BLaER1 treated with 17β-estradiol and CSF1 and Interleukin-3, amounts not matched to agents 10 nM and 100 nM (cell line): ENCODE results near the gene TSHZ3.
A peak's percentile ranks its signal among the peaks of the same experiment; 100 is the strongest.

Experiments
- H3K27ac ChIP-seq, 11 experiments: shearing (Covaris generic); formaldehyde crosslinking; 2 replicates each; pipeline ENCODE4 v1.8.1; 2022
- H3K27me3 ChIP-seq, 11 experiments: shearing (Covaris generic); formaldehyde crosslinking; 2 replicates each; pipeline ENCODE4 v1.8.1; 2022
- H3K36me3 ChIP-seq, 11 experiments: shearing (Covaris generic); formaldehyde crosslinking; 2 replicates each; pipeline ENCODE4 v1.8.1; 2022
- H3K4me1 ChIP-seq, 10 experiments: shearing (Covaris generic); formaldehyde crosslinking; 2 replicates each; pipeline ENCODE4 v1.8.1; 2022
- H3K4me2 ChIP-seq, 11 experiments: shearing (Covaris generic); formaldehyde crosslinking; 2 replicates each; pipeline ENCODE4 v1.8.1; 2022
- H3K4me3 ChIP-seq, 10 experiments: shearing (Covaris generic); formaldehyde crosslinking; 2 replicates each; pipeline ENCODE4 v1.8.1; 2022
- H3K9ac ChIP-seq, 11 experiments: shearing (Covaris generic); formaldehyde crosslinking; 2 replicates each; pipeline ENCODE4 v1.8.1; 2022
- H3K9me3 ChIP-seq, 11 experiments: shearing (Covaris generic); formaldehyde crosslinking; replicated peaks in 1 of 11; 2 replicates each; pipeline ENCODE4 v1.8.1; 2022
- H4K20me1 ChIP-seq, 11 experiments: shearing (Covaris generic); formaldehyde crosslinking; 2 replicates each; pipeline ENCODE4 v1.8.1; 2022
- Cebpa-rat ChIP-seq, 11 experiments: shearing (Covaris generic); IDR thresholded peaks; 2 replicates each; pipeline ENCODE4 v1.8.1; 2022

TSHZ3 gene

DNA sequence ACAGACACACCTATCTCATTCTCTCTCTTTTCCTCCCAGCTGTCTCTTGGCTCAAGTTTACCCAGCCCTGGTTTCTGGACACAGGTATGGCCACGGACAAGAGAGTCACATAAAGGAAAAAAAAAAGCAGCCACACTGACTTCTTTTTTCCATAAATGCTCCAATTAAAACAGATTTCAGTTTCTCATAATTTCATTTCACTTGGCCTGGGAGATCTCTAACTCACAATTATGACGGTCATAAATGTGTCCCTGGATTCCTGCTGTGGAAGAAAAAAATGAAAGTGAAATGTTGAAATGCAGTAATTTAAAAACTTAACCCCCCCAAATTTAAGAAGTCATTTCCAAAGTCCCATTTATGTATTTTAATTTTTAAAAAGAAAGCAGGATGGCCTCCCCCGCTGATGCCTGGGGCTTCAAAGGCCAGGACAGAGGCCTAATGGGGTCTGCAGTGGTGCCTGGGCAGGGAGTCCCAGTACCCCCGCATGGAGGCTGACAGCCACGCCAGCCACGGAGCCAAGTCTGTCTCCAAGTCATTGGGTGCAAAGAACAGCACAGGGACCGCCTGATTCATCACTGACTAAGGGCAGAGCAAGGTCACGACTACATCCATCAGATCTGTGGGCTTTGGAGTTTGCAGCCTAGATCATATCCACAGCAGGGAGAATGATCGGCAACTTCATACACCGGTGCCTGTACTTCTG lies 79.7 kb downstream of the TSHZ3 start:
- Histone ChIP-seq H3K4me3 (no peak overlapping the region), H3K36me3 (peaks cover 0 to 18% (median 9%) of the 10 kb centered on the region in 11 experiments; a peak in 11 of 22 replicates), H3K9ac (no peak overlapping the region), H3K27ac (no peak overlapping the region), H3K9me3 (peaks cover 0 to 10% (median 8%) of the 10 kb centered on the region in 11 experiments; a peak in 10 of 22 replicates), H3K4me2 (no peak overlapping the region), H3K4me1 (peaks cover 0 to 37% (median 19%) of the 10 kb centered on the region in 10 experiments; a peak in 15 of 20 replicates), H4K20me1 (peaks cover 0 to 8% (median 0%) of the 10 kb centered on the region in 11 experiments; a peak in 3 of 22 replicates), H3K27me3 (no peaks in the 10 kb centered on the region)
- TF ChIP-seq Cebpa-rat (IDR thresholded peaks at IDR 0.05): no peak

- peaks cover 0 to 10% (median 8%) of the 10 kb centered on the region in 11 experiments; a peak in 10 of 22 replicates for H3K9me3 ChIP-seq
- no peak for TF ChIP-seq Cebpa-rat (IDR thresholded peaks at IDR 0.05)
- no peaks in the 10 kb centered on the region for H3K27me3 ChIP-seq
- H3K4me3 ChIP-seq: no peak overlapping the region
- peaks cover 0 to 37% (median 19%) of the 10 kb centered on the region in 10 experiments; a peak in 17 of 20 replicates for H3K4me1 ChIP-seq
- H3K9ac ChIP-seq: no peak overlapping the region
- no peak overlapping the region for H3K27ac ChIP-seq
- peaks cover 0 to 14% (median 9%) of the 10 kb centered on the region in 11 experiments; a peak in 11 of 22 replicates for H3K36me3 ChIP-seq
- peaks cover 0 to 8% (median 0%) of the 10 kb centered on the region in 11 experiments; a peak in 1 of 22 replicates for H4K20me1 ChIP-seq
- H3K4me2 ChIP-seq: no peak overlapping the region
These were observed 80.4 kb downstream of the TSHZ3 start for GRCh38 chr19:31268751-31269383.

GRCh38 chr19:31266731-31267130 lies 82.5 kb downstream of the TSHZ3 start:
- Histone ChIP-seq H3K4me3 (no peak overlapping the region), H3K27ac (no peak overlapping the region), H3K4me2 (no peak overlapping the region), H3K9ac (no peak overlapping the region), H3K27me3 (no peaks in the 10 kb centered on the region), H3K4me1 (peaks cover 12 to 33% (median 17%) of the 10 kb centered on the region in 10 experiments), H3K9me3 (no peaks in the 10 kb centered on the region), H3K36me3 (no peaks in the 10 kb centered on the region), H4K20me1 (no peaks in the 10 kb centered on the region; a peak in 1 of 22 replicates)
- TF ChIP-seq Cebpa-rat (IDR thresholded peaks at IDR 0.05): no peak

GRCh38 chr19:31266196-31266595 lies 83.0 kb downstream of the TSHZ3 start:
- Histone ChIP-seq H3K9ac (no peak overlapping the region), H3K4me2 (no peak overlapping the region), H3K4me1 (peaks cover 12 to 33% (median 20%) of the 10 kb centered on the region in 10 experiments), H3K27me3 (no peaks in the 10 kb centered on the region), H4K20me1 (no peaks in the 10 kb centered on the region; a peak in 1 of 22 replicates), H3K36me3 (no peaks in the 10 kb centered on the region), H3K9me3 (no peaks in the 10 kb centered on the region), H3K4me3 (no peak overlapping the region), H3K27ac (no peak overlapping the region)
- TF ChIP-seq Cebpa-rat (IDR thresholded peaks at IDR 0.05): no peak

DNA sequence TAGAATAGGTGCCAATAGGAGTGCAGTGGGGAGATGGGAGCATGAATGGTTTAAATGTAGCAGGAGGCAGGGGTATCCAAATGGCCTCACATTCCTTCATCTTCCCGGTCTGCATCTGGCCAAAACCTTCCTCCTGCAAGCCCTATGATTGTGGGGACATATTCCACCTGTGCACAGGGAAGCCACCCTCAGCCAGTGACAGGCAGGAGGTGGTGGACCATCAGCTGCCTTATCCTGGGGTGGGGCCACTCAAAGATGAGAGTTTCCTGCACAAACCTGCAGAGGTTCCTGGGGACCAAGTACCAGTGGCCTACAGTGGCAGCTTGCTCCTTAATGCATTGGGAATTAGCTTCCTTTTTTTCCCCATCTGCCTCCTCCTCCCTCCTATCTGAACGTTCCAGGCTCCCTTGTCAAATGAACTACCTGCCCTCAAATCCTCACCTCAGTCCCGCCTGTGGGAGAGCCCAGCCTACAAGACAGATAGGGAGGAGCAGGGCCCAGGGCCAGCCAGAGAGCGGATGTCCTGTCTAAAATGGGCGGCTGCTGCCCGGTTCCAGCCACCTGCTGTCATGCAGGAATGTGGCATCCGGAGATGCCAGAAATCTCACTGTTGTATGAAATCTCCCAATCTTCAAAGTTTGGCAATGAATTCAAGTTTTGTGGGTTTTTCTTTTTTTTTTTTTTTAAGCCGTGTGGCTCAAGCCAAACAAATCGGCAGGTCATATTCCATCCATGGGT lies 85.0 kb downstream of the TSHZ3 start:
- Histone ChIP-seq H3K27ac (no peak overlapping the region), H3K4me3 (no peak overlapping the region), H3K36me3 (no peaks in the 10 kb centered on the region), H4K20me1 (no peaks in the 10 kb centered on the region), H3K4me1 (peaks cover 17 to 35% (median 27%) of the 10 kb centered on the region in 10 experiments), H3K27me3 (no peaks in the 10 kb centered on the region), H3K9me3 (peaks cover 0 to 9% (median 0%) of the 10 kb centered on the region in 11 experiments; a peak in 6 of 22 replicates), H3K4me2 (peak overlapping the region in 1 of 11 experiments; percentile 39; a peak in 1 of 22 replicates), H3K9ac (no peak overlapping the region)
- no peak for TF ChIP-seq Cebpa-rat (IDR thresholded peaks at IDR 0.05)

DNA sequence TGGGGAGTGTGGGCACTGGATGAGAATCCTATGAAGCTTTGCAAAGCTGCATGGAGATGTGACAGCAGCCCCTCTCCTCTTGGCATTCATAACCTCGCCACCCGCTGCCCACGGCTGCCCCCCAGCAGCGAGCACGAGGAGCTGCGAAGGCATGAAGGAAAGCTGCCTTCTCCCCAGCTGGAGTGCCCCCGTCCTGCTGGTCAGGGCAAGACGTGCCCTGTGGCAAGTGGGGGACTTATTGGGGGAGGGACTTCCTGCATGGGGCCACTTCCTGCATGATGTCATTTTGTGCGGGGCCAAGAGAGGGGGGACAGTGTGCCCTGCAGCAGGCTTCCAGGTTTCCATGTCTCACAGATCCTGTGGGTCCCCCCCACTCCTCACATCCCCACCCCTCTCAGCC lies 85.9 kb downstream of the TSHZ3 start:
- Histone ChIP-seq H3K9ac (no peak overlapping the region), H3K9me3 (peaks cover 0 to 18% (median 0%) of the 10 kb centered on the region in 11 experiments; a peak in 8 of 22 replicates), H3K4me3 (no peak overlapping the region), H3K4me2 (peak overlapping the region in 8 of 11 experiments; percentile 0 to 50 (median 36); a peak in 8 of 22 replicates), H3K36me3 (no peaks in the 10 kb centered on the region), H3K27ac (no peak overlapping the region), H3K27me3 (no peaks in the 10 kb centered on the region), H3K4me1 (peaks cover 17 to 35% (median 32%) of the 10 kb centered on the region in 10 experiments), H4K20me1 (no peaks in the 10 kb centered on the region)
- no peak for TF ChIP-seq Cebpa-rat (IDR thresholded peaks at IDR 0.05)

- peaks cover 17 to 38% (median 35%) of the 10 kb centered on the region in 10 experiments for H3K4me1 ChIP-seq
- H3K27me3 ChIP-seq: no peaks in the 10 kb centered on the region
- H3K36me3 ChIP-seq: no peaks in the 10 kb centered on the region
- no peaks in the 10 kb centered on the region for H4K20me1 ChIP-seq
- peak overlapping the region in 3 of 11 experiments; percentile 0 to 34 (median 7); a peak in 3 of 22 replicates for H3K4me2 ChIP-seq
- no peak overlapping the region for H3K4me3 ChIP-seq
- no peak overlapping the region for H3K9ac ChIP-seq
- no peak for TF ChIP-seq Cebpa-rat (IDR thresholded peaks at IDR 0.05)
- peaks cover 0 to 24% (median 0%) of the 10 kb centered on the region in 11 experiments; a peak in 8 of 22 replicates for H3K9me3 ChIP-seq
- H3K27ac ChIP-seq: no peak overlapping the region
These were observed 86.5 kb downstream of the TSHZ3 start for GRCh38 chr19:31262725-31263191.

GRCh38 chr19:31261603-31262212 lies 87.5 kb downstream of the TSHZ3 start:
- Histone ChIP-seq H3K36me3 (no peaks in the 10 kb centered on the region), H3K9ac (no peak overlapping the region), H3K27me3 (no peaks in the 10 kb centered on the region), H3K27ac (no peak overlapping the region), H3K4me3 (peak overlapping the region in 3 of 10 experiments; percentile 10 to 21 (median 14); a peak in 3 of 20 replicates), H3K9me3 (peaks cover 0 to 26% (median 0%) of the 10 kb centered on the region in 11 experiments; a peak in 8 of 22 replicates), H3K4me2 (peak overlapping the region; percentile 51 to 80 (median 65)), H4K20me1 (no peaks in the 10 kb centered on the region), H3K4me1 (peaks cover 20 to 45% (median 39%) of the 10 kb centered on the region in 10 experiments)
- no peak for TF ChIP-seq Cebpa-rat (IDR thresholded peaks at IDR 0.05)
